Cardiac septum (tissue), 1 donor: ENCODE measurements around the gene NCKAP5. TPM values are rescaled to one million over a fixed set of nuclear protein-coding genes. Genes with fewer than 3 reads are reported as not detected.
"Not testable (repeated sequence)": the region's sequence is repeated elsewhere in the genome, so short reads cannot be mapped to it uniquely, and the experiment has no call there.

Experiments used
- DNase-seq: peaks from one replicate; pipeline ENCODE4 v3.0.0-alpha.2; 2020; ENCODE audit warnings: low spot score
- intact Hi-C: fragments of 100-400 bp; cut with DNase I; formaldehyde crosslinking; loops from one replicate; pipeline ENCODE4 v1.14.0; 2022
- total RNA-seq: library from RNA; stranded (reverse); fragmentation: NEBNext Ultra II Directional; extraction: Animal tissue kit (Norgen Biotek cat#: 25700); gene quantifications from one replicate; pipeline ENCODE4 v1.2.1, GENCODE V29; 2021
- donor health status: DM: no; HTN: no; CAD: no.

NCKAP5 gene
- total RNA-seq, 1 donor from 2014 or later = 10.6 TPM

- no peak for DNase-seq
- intact Hi-C loops = no loop called here
These were observed 87.4 kb downstream of the NCKAP5 start for GRCh38 chr2:133480707-133481429.

DNA sequence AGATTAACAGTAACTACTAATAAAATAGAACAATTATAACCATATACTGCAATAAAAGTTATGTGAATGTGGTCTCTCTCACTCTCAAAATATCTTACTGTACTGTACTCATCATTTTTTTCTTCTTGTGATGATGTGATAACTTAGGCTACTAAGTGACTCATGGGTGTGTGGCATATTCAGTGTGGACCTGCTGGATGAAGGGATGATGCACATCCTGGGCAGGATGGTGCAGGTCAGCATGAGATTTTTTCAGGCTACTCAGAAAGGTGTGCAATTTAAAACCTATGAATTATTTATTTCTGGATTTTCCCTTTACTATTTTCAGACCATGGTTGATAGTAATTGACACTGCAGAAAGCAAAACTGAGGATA, 90.7 kb downstream of the NCKAP5 start:
- intact Hi-C loops = no loop called here

DNA sequence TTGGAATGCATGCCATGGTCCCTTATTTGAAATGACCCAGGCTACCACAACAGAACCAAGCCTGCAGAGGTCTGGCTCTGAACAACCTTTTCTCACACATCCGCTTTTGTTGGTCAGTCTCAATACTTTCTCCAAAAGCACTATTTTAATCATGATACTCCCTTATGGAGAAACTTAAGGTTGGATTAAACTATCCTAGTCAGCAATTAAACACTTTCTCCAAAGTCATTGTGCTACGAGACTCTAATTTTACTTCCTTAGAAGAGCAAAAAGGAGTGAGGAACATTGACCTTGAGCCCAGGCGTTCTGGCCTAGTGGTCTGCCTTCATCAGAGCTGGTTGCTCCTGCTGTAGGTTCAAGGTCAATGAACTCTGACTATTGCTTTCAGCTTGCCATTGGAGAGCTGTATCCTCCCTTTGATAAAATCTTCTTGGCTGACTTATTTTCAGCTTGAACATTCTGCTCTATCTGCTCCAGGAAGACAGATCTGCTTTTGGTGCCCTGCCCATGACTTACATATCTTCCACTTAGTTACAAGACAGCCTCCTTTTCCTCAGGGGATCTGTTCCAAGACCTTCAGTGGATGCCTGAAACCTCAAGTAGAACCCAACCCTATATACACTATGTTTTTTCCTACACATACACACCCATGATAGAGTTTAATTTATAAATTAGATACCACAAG, 91.2 kb downstream of the NCKAP5 start:
- intact Hi-C loops = no loop called here
- DNase-seq = no peak

More for the DNA sequence above, 90.7 kb downstream of the NCKAP5 start:
- no peak for DNase-seq

- intact Hi-C loops = no loop called here
These were observed 92.0 kb downstream of the NCKAP5 start for GRCh38 chr2:133476286-133476685.

GRCh38 chr2:133475610-133476009, 92.7 kb downstream of the NCKAP5 start:
- DNase-seq = no peak
- intact Hi-C loops = no loop called here

More at GRCh38 chr2:133476286-133476685, 92.0 kb downstream of the NCKAP5 start:
- DNase-seq = no peak

DNA sequence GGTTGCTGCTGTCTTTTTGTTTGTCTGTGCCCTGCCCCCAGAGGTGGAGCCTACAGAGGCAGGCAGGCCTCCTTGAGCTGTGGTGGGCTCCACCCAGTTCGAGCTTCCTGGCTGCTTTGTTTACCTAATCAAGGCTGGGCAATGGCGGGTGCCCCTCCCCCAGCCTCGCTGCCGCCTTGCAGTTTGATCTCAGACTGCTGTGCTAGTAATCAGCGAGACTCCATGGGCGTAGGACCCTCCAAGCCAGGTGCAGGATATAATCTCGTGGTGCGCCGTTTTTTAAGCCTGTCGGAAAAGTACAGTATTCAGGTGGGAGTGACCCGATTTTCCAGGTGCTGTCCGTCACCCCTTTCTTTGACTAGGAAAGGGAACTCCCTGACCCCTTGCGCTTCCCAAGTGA, 97.8 kb downstream of the NCKAP5 start:
- intact Hi-C loops, DNase-seq: not testable (repeated sequence)

DNA sequence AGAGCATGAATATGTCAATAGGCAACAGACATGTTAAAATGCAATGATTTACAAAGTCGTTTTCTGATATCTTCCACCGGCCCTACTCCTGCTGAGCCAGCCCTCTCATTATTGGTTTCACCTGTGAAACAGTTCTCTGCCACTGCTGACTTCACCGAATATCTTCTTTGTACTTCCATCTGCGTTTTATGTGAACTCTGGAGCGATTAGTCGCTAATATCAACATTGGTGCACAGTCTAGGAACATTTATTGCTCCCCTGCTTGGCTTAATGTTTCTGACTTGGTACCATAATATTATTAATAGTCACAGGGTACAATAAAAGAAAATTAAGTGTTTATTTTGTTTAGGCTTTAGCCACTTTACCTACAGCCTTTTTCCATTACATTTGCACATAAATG, 105.5 kb downstream of the NCKAP5 start:
- intact Hi-C loops = no loop called here
- no peak for DNase-seq

DNA sequence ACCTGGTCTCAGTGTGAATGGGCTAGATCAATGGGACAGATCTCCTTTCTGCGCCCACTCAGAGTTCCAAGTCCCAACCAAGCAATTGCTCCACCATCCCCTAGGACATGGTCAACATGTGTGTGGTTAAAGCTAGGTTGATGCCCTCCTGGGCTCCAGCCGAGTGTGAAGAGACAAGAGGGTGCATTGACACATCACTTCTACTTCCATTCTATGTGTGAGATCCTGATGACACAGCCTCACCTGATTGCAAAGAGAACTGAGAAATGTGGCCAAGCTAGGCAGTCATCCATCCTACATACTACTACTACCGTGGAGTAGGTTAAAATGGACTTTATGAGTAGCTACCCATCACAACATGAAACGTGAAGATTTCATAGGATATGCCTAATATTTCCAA, 106.8 kb downstream of the NCKAP5 start:
- intact Hi-C loops = no loop called here
- no peak for DNase-seq

- DNase-seq = no peak
- intact Hi-C loops = no loop called here
These were observed 108.7 kb downstream of the NCKAP5 start for GRCh38 chr2:133459590-133459989.

- intact Hi-C loops = no loop called here
- DNase-seq = no peak
These were observed 110.0 kb downstream of the NCKAP5 start for GRCh38 chr2:133458280-133458679.

DNA sequence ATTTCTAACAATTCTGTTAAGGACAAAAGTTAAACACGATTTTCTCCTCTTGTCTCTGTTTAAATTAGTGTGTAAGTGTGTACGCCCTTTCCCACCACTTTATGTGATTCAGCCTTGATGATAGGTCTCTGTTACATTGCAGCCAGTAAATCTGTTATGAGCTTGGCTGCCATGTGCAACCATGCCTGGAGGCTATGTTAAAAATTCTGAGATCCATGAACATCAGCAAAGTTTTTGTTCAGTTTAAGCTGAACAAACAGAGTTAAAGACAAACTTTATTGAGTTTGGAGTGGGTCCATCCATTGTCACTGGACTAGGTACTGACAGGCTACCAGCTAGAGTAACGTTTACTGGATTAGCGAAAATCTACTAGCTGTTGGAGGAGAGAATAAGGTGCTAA, 110.4 kb downstream of the NCKAP5 start:
- intact Hi-C loops = no loop called here
- DNase-seq = no peak

DNA sequence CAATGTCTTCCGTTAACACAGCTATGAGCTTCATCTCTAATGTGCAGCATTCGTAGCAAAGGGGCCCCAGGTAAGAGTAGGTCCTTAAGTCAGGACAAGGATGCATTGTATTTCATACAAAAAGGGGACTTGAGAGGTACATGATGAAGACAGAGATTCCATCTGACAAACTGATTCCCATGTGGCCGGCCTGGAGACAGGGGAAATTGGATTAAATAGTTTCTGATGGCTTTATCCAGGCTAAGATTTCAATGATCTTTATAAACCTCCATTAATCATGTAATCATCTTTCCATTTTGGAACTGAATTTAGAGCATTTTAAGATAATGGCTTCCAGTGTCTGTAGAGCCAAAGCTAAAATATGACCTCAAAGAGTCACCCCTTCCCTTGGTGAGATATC, 111.3 kb downstream of the NCKAP5 start:
- intact Hi-C loops = no loop called here
- no peak for DNase-seq

GRCh38 chr2:133456156-133456555, 112.1 kb downstream of the NCKAP5 start:
- intact Hi-C loops = no loop called here
- no peak for DNase-seq

- intact Hi-C loops = no loop called here
- DNase-seq = no peak
These were observed 115.2 kb downstream of the NCKAP5 start for GRCh38 chr2:133453032-133453431.

- DNase-seq = no peak
- intact Hi-C loops = no loop called here
These were observed 115.7 kb downstream of the NCKAP5 start for GRCh38 chr2:133452583-133452982.

DNA sequence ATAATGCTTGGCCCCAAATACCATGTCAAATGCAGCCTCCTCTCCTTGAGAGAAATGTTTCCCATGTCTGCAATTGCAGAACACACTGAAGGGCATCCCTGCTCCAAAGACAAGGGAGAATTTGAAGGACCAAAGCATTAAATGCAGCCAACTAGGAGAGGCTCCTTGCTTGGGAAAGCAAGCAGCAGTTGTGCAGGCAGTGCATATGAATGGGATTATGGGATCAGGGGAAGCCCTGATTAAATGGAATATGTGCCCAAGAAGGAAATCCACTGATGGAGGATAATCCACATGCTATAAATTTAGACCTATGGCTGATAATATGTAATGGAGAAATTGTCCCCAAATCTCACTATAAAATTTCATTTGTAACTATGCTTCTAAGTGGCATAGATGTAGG, 116.1 kb downstream of the NCKAP5 start:
- intact Hi-C loops = no loop called here
- no peak for DNase-seq

- intact Hi-C loops = no loop called here
These were observed 120.1 kb downstream of the NCKAP5 start for GRCh38 chr2:133448195-133448594.

GRCh38 chr2:133447303-133447702, 121.0 kb downstream of the NCKAP5 start:
- no peak for DNase-seq
- intact Hi-C loops = no loop called here

More at GRCh38 chr2:133448195-133448594, 120.1 kb downstream of the NCKAP5 start:
- no peak for DNase-seq

DNA sequence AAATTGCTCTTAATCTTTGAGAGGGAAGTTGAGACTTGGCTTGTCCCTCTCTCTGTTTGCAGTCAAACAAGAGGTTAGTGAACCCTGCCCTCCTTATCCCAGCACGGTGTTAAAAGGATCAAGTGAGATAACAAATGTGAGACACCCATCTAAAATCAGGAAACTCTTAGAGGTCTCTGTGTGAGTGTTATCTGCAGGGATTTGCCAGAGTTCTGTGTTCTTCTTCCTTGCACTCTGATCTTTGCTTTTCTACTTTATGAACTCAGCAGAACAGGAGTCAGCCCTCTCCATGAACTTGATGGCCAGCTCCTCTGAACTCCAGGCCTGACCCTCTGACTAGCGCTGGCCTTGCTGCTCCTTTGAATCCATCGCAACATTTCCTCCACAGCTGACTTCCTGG, 123.8 kb downstream of the NCKAP5 start:
- DNase-seq = no peak
- intact Hi-C loops = no loop called here

GRCh38 chr2:133442393-133442792, 125.9 kb downstream of the NCKAP5 start:
- intact Hi-C loops = no loop called here
- no peak for DNase-seq

GRCh38 chr2:133439565-133439920, 128.7 kb downstream of the NCKAP5 start:
- intact Hi-C loops = no loop called here
- DNase-seq = no peak
